Esophagus muscularis mucosa (tissue), 4 donors: Measurements from ENCODE around the gene CAPZB. TPM values are rescaled to one million over a fixed set of nuclear protein-coding genes. Genes with fewer than 3 reads are reported as not detected.
A peak's percentile ranks its signal among the peaks of the same experiment; 100 is the strongest.

Experiments used
- DNase-seq: peaks from one replicate; pipeline ENCODE4 v3.0.0-alpha.2; 2017; ENCODE audit errors: extremely low spot score
- H3K27ac ChIP-seq, 4 donors: fragments of 200-600 bp; sonication (generic); replicated peaks in 1 of 4; 1 replicate in 3 of 4; 2 replicates in 1 of 4; pipeline ENCODE4 v1.5.1; 2016 to 2019; ENCODE audit warnings: mild to moderate bottlenecking in 1 of 4
- H3K27me3 ChIP-seq, 4 donors: fragments of 200-600 bp; sonication (generic); one replicate each; pipeline versions ENCODE4 v1.5.1 to v1.6.0; 2016 to 2019
- H3K36me3 ChIP-seq, 4 donors: fragments of 200-600 bp; sonication (generic); one replicate each; pipeline ENCODE4 v1.5.1; 2016 to 2019
- H3K4me1 ChIP-seq, 4 donors: fragments of 200-600 bp; sonication (generic); one replicate each; pipeline ENCODE4 v1.5.1; 2016 to 2019
- H3K4me3 ChIP-seq, 4 donors: fragments of 200-600 bp; sonication (generic); 1 replicate in 2 of 4; 2 replicates in 2 of 4; pipeline ENCODE4 v1.5.1; 2016 to 2019; ENCODE audit warnings: mild to moderate bottlenecking in 4 of 4, moderate library complexity in 1 of 4
- H3K9me3 ChIP-seq, 4 donors: fragments of 200-600 bp; sonication (generic); 1 replicate in 3 of 4; 2 replicates in 1 of 4; pipeline ENCODE4 v1.5.1; 2016 to 2019
- EP300 ChIP-seq: sonication (generic); formaldehyde crosslinking; IDR thresholded peaks from one replicate; pipeline ENCODE4 v1.6.1; 2017; ENCODE audit warnings: antibody characterized with exemption
- POLR2A ChIP-seq: fragments of 450-650 bp; IDR thresholded peaks from one replicate; pipeline ENCODE4 v1.6.1; 2017; ENCODE audit warnings: antibody characterized with exemption, moderate library complexity, mild to moderate bottlenecking, low read depth
- POLR2AphosphoS5 ChIP-seq, 2 donors: sonication (generic); formaldehyde crosslinking; IDR thresholded peaks; one replicate each; pipeline ENCODE4 v1.6.1; 2017; ENCODE audit warnings: antibody characterized with exemption in 2 of 2
- WGBS: methylation state at CpG from one replicate; pipeline ENCODE4 v1.1.5; 2018; 5-methylcytosine and 5-hydroxymethylcytosine counted together
- intact Hi-C: fragments of 100-400 bp; cut with DNase I; formaldehyde crosslinking; loops from one replicate; pipeline ENCODE4 v1.15.1; 2023
- total RNA-seq, 4 donors: library from RNA; depleted of rRNA; stranded (reverse); fragments of >200 nt; gene quantifications; one replicate each; pipeline versions ENCODE4 v1.1.0 to v1.2.1, GENCODE V29; 2016
- TF ChIP-seq, protein P1 (sequence below), 3 experiments: fragments of 200-600 bp in 2 of 3; fragments of 450-650 bp in 1 of 3; sonication (generic) in 2 of 3; IDR thresholded peaks; one replicate each; pipeline ENCODE4 v1.5.1; 2017 to 2019; ENCODE audit warnings: antibody characterized with exemption in 3 of 3, mild to moderate bottlenecking in 2 of 3, moderate library complexity in 1 of 3

Gene CAPZB
- total RNA-seq, 4 donors from 2014 or later: 186 to 261 (median 203) TPM

DNA sequence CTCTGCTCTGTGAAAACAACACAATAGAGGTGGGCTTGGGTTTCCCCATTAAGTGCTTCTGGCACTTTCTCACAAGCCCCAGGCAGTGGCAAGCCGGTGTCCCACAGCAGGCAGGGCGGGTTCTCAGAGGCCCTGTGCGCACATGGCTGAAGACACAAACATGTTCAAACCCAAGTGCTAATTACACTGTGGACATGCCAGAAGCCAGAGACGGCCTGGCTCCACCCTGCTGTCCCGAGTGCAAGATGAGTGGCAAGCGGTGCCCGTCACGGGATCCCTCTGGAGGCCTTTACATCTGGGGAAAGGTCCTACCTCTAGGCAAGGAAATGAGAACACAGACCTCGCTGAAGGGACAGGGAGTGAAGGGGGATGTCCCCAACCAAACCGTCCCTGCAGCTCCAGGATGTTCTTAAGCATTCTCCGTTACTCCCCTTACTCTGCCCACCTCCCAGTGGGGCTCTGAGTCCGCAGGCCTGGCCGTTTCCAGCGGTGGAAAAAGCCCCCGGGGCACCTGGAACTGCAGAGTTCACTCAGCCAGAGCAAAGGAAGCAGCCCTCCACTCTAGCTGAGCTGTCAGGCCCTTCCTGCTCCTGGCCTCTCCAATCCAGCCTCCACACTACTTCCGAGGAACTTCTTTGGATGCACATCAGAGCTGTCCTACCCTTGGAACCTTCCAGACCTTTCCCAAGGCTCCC is 115.8 kb downstream of the CAPZB start:
- H3K9me3 ChIP-seq: no peaks in the 10 kb centered on the region
- peaks cover 48 to 86% (median 78%) of the 10 kb centered on the region in 4 donors for H3K4me1 ChIP-seq
- H3K36me3 ChIP-seq: peaks cover 0 to 36% (median 26%) of the 10 kb centered on the region in 4 donors
- TF ChIP-seq, protein P1, sequence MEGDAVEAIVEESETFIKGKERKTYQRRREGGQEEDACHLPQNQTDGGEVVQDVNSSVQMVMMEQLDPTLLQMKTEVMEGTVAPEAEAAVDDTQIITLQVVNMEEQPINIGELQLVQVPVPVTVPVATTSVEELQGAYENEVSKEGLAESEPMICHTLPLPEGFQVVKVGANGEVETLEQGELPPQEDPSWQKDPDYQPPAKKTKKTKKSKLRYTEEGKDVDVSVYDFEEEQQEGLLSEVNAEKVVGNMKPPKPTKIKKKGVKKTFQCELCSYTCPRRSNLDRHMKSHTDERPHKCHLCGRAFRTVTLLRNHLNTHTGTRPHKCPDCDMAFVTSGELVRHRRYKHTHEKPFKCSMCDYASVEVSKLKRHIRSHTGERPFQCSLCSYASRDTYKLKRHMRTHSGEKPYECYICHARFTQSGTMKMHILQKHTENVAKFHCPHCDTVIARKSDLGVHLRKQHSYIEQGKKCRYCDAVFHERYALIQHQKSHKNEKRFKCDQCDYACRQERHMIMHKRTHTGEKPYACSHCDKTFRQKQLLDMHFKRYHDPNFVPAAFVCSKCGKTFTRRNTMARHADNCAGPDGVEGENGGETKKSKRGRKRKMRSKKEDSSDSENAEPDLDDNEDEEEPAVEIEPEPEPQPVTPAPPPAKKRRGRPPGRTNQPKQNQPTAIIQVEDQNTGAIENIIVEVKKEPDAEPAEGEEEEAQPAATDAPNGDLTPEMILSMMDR (IDR thresholded peaks at IDR 0.05): no peak
- TF ChIP-seq EP300 (no peak), POLR2A (no peak), POLR2AphosphoS5 (IDR thresholded peaks at IDR 0.05) (no peak)
- 74% methylated on average over 15 of the region's 16 CpGs for WGBS
- no peaks in the 10 kb centered on the region for H3K27me3 ChIP-seq
- H3K27ac ChIP-seq: peak overlapping the region in 3 of 4 donors; percentile 17 to 42 (median 34)
- H3K4me3 ChIP-seq: no peak overlapping the region
- intact Hi-C loops: no loop called here
- no peak for DNase-seq

DNA sequence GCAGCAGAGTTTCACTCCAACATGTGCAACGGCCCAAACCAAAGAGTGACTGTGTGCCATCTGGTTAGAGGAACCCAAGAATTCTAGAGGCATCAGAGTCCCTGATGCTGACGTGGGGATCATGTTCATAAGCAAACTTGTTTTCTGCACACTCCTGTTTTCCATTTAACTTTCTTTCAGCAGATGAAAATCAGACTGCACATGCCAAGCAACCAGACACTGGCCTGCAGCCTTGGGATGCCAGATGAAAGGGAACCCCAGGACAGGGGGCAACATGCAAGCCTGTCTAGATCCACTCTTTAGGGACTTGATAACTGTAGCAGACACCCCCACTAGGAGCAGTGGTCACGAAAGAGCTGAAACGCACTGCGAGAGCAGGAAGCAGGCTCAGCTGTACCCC is 116.4 kb downstream of the CAPZB start:
- no peak for DNase-seq
- WGBS: 81% methylated on average over 5 of the region's 5 CpGs
- Histone ChIP-seq H3K4me3 (no peak overlapping the region), H3K27ac (peak overlapping the region in 1 of 4 donors; percentile 34), H3K4me1 (peaks cover 49 to 86% (median 78%) of the 10 kb centered on the region in 4 donors), H3K27me3 (no peaks in the 10 kb centered on the region), H3K36me3 (peaks cover 0 to 32% (median 21%) of the 10 kb centered on the region in 4 donors), H3K9me3 (no peaks in the 10 kb centered on the region)
- TF ChIP-seq POLR2A (no peak), EP300 (no peak), POLR2AphosphoS5 (IDR thresholded peaks at IDR 0.05) (no peak)
- TF ChIP-seq, protein P1 (IDR thresholded peaks at IDR 0.05): no peak
- intact Hi-C loops: no loop called here

DNA sequence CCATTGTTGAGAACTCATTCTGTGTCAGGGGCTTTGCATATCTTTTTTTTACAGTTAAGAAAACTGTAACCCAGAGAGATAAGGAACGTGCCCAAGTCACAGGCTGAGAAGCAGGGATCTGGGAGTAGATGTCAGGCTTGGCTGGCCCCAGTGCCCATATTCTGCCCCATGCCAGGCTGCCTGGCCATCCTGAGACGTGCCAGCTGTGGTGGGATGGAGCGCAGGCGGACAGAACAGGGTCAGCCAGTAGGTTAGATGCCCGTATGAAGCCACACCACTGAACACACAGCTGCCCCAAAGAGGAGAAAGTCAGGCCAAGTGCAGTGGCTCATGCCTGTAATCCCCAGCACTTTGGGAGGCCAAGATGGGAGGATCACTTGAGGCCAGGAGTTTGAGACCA is 117.3 kb downstream of the CAPZB start:
- 80% methylated on average over 5 of the region's 5 CpGs for WGBS
- no peak for DNase-seq

DNA sequence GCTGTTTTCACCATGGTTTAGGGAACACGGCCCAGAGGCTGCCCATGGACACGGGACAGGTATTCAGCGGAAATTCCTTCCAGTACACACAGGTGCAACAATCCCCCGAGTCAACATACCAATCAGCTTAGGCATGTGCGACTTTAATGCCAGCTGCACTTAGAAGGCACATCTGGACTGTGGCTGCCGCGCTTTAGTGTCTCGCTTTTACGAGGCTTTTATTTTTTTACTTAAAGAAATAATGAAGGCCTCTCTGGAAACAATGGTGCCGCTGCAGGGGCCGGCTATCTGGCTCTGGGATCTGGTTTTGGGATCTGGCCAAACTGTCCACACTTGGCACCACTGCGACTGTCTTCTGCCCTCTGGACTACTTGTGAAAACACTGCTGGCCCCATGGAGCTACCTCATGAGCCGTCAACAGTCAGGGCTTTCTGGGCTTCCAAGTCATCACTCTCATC is 117.7 kb downstream of the CAPZB start:
- no peak for DNase-seq
- Histone ChIP-seq H3K27ac (peak overlapping the region in 2 of 4 donors; percentile 0 to 66), H3K36me3 (peaks cover 0 to 30% (median 20%) of the 10 kb centered on the region in 4 donors), H3K4me3 (no peak overlapping the region), H3K9me3 (no peaks in the 10 kb centered on the region), H3K27me3 (no peaks in the 10 kb centered on the region), H3K4me1 (peaks cover 44 to 82% (median 74%) of the 10 kb centered on the region in 4 donors)
- TF ChIP-seq POLR2AphosphoS5 (IDR thresholded peaks at IDR 0.05) (no peak), POLR2A (no peak), EP300 (no peak)
- TF ChIP-seq, protein P1 (IDR thresholded peaks at IDR 0.05): no peak
- WGBS: 77% methylated on average over 10 of the region's 13 CpGs
- intact Hi-C loops: no loop called here

More for the DNA sequence above, 117.3 kb downstream of the CAPZB start:
- Histone ChIP-seq H3K9me3 (no peaks in the 10 kb centered on the region), H3K4me3 (no peak overlapping the region), H3K27me3 (no peaks in the 10 kb centered on the region), H3K4me1 (peaks cover 47 to 86% (median 77%) of the 10 kb centered on the region in 4 donors), H3K27ac (no peak overlapping the region), H3K36me3 (peaks cover 0 to 28% (median 19%) of the 10 kb centered on the region in 4 donors)
- intact Hi-C loops: no loop called here
- TF ChIP-seq, protein P1 (IDR thresholded peaks at IDR 0.05): no peak
- TF ChIP-seq POLR2A (no peak), EP300 (no peak), POLR2AphosphoS5 (IDR thresholded peaks at IDR 0.05) (no peak)
